HepG2 (cell line): ENCODE results near the gene NFE2. TPM values are rescaled to one million over a fixed set of nuclear protein-coding genes. Genes with fewer than 3 reads are reported as not detected.

Experiments
- BCL6 ChIP-seq: IDR thresholded peaks from 2 replicates; pipeline ENCODE4 v1.6.1; 2016; ENCODE audit warnings: missing genetic modification reagents, missing compliant biosample characterization
- FLYWCH1 ChIP-seq: sonication (generic); formaldehyde crosslinking; IDR thresholded peaks from 2 replicates; pipeline ENCODE4 v1.8.1; 2023; ENCODE audit warnings: mild to moderate bottlenecking, missing genetic modification reagents
- FOSL2 ChIP-seq: sonication (generic); formaldehyde crosslinking; IDR thresholded peaks from 2 replicates; pipeline ENCODE4 v1.4.0; 2020; ENCODE audit warnings: missing genetic modification reagents
- FOXK1 ChIP-seq: sonication (generic); formaldehyde crosslinking; IDR thresholded peaks from 2 replicates; pipeline ENCODE4 v1.4.0; 2020; ENCODE audit warnings: low read depth, missing genetic modification reagents, borderline replicate concordance
- FOXP4 ChIP-seq: sonication (generic); formaldehyde crosslinking; IDR thresholded peaks from 2 replicates; pipeline ENCODE4 v1.4.0; 2020; ENCODE audit warnings: missing genetic modification reagents
- HDAC2 ChIP-seq: sonication (generic); formaldehyde crosslinking; IDR thresholded peaks from 2 replicates; pipeline ENCODE4 v1.4.0; 2020; ENCODE audit warnings: missing genetic modification reagents
- IRF2 ChIP-seq: IDR thresholded peaks from 2 replicates; pipeline ENCODE4 v1.6.1; 2018; ENCODE audit warnings: missing genetic modification reagents, missing compliant biosample characterization
- MAF1 ChIP-seq: sonication (generic); formaldehyde crosslinking; IDR thresholded peaks from 2 replicates; pipeline ENCODE4 v1.5.0; 2020; ENCODE audit warnings: missing genetic modification reagents, borderline replicate concordance
- MAFG ChIP-seq: sonication (generic); formaldehyde crosslinking; IDR thresholded peaks from 2 replicates; pipeline ENCODE4 v1.5.1; 2020; ENCODE audit warnings: mild to moderate bottlenecking, missing genetic modification reagents
- PRMT3 ChIP-seq: sonication (generic); formaldehyde crosslinking; IDR thresholded peaks from 2 replicates; pipeline ENCODE4 v1.8.1; 2022; ENCODE audit warnings: low read depth, mild to moderate bottlenecking, moderate library complexity, missing genetic modification reagents, borderline replicate concordance
- PTBP1 ChIP-seq: fragments of 200-400 bp; formaldehyde crosslinking; IDR thresholded peaks from 2 replicates; pipeline ENCODE4 v1.6.1; 2018; ENCODE audit warnings: low read length, low read depth; ENCODE audit not compliant: poor library complexity, severe bottlenecking
- SP1 ChIP-seq, 2 experiments: fragments of 450-650 bp in 1 of 2; sonication (generic) in 1 of 2; formaldehyde crosslinking in 1 of 2; IDR thresholded peaks; 2 replicates each; pipeline versions ENCODE4 v1.4.0 to v1.6.1; 2016 to 2020; ENCODE audit warnings: missing genetic modification reagents in 1 of 2
- STAG1 ChIP-seq: sonication (generic); formaldehyde crosslinking; IDR thresholded peaks from 2 replicates; pipeline ENCODE4 v1.4.0; 2020; ENCODE audit warnings: missing genetic modification reagents
- ZFP36 ChIP-seq: fragments of 150-350 bp; IDR thresholded peaks from 2 replicates; pipeline ENCODE4 v1.6.1; 2018; ENCODE audit warnings: borderline replicate concordance, low read length, low read depth; ENCODE audit not compliant: partially characterized antibody
- ZNF557 ChIP-seq: sonication (generic); formaldehyde crosslinking; IDR thresholded peaks from 2 replicates; pipeline ENCODE4 v1.4.0; 2020; ENCODE audit warnings: missing genetic modification reagents
- ZSCAN22 ChIP-seq: sonication (generic); formaldehyde crosslinking; IDR thresholded peaks from 2 replicates; pipeline ENCODE4 v1.4.0; 2020; ENCODE audit warnings: mild to moderate bottlenecking, missing genetic modification reagents
- polyA plus RNA-seq, 8 experiments: library from polyadenylated mRNA; depleted of rRNA in 3 of 8; stranded (reverse) in 7 of 8; unstranded in 1 of 8; fragments of >200 nt; fragmentation: Illumina TruSeq in 4 of 8; extraction: Trizol in 4 of 8; gene quantifications; 2 replicates each; pipeline versions ENCODE4 v1.2.1 to v1.2.3, GENCODE V29; 2011 to 2016; ENCODE audit warnings: low read depth in 4 of 8, missing spikeins in 1 of 8, mixed read lengths in 1 of 8; ENCODE audit not compliant: insufficient read depth in 1 of 8
- total RNA-seq, 5 experiments: library from RNA; depleted of rRNA; stranded (reverse); fragments of >200 nt; fragmentation: Illumina TruSeq; extraction: Trizol; gene quantifications; 2 replicates each; pipeline ENCODE4 v1.2.3, GENCODE V29; 2016; ENCODE audit warnings: low read depth in 1 of 5
- TF ChIP-seq, protein P1 (sequence below): sonication (generic); formaldehyde crosslinking; IDR thresholded peaks from 2 replicates; pipeline ENCODE4 v1.4.0; 2020; ENCODE audit warnings: missing genetic modification reagents, borderline replicate concordance
- TF ChIP-seq, protein P2 (sequence below): sonication (generic); formaldehyde crosslinking; IDR thresholded peaks from 2 replicates; pipeline ENCODE4 v1.4.0; 2020; ENCODE audit warnings: missing genetic modification reagents
- TF ChIP-seq, protein P3 (sequence below): sonication (generic); formaldehyde crosslinking; IDR thresholded peaks from 2 replicates; pipeline ENCODE4 v1.4.0; 2020; ENCODE audit warnings: missing genetic modification reagents, mild to moderate bottlenecking, borderline replicate concordance

NFE2 gene
- total and polyA plus RNA-seq, 2 of the 13 experiments (the other 11 are each of a cell fraction or from before 2014, with no cell fraction given): 4.5 to 7.8 TPM

DNA sequence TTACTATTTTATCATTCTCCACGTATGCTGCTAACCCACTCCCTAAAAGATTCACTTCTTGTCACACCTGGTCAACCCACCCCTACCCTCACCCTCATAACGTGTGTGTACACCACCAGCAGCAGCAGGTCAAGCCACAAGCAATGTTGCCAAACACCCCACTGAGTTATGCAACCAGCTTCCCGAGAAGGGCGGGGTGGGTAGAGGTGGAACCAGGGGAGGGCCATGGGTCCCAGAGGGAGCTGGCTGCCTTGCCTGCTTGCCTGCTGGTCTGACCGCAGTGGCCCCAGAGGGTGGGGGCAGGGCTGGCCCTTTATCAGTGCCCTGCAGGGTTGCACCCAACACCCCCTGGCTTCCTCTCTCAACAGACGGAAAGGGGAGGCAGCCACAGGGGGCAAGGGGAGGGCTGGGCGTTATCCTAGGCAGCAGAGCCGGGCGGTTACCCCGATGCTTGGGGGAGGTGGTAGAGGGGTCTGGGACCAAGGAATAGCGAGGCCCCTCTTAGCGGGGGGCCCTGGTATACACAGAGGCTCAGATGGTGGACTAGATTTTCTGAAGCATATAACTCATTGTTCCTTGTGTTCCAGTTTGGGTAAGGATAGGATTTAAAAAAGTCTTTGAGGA lies 3.5 kb upstream of the NFE2 start (continued):
- TF ChIP-seq FOSL2 (peak; percentile 59), ZNF557 (CRISPR knock-in tag) (no peak), ZSCAN22 (CRISPR knock-in tag) (peak; percentile 85), FOXP4 (CRISPR knock-in tag) (peak; percentile 69), HDAC2 (CRISPR knock-in tag) (peak; percentile 69; the same call in 1 of the 2 replicates), SP1 (IDR thresholded peaks at IDR 0.05) (no peak), SP1 (CRISPR knock-in tag; IDR thresholded peaks at IDR 0.05) (peak; percentile 60), MAF1 (CRISPR knock-in tag) (peak; percentile 42; the same call in 1 of the 2 replicates), IRF2 (CRISPR knock-in tag) (peak; percentile 53; the same call in 1 of the 2 replicates), ZFP36 (no peak), BCL6 (CRISPR knock-in tag) (peak; percentile 84), PRMT3 (no peak), MAFG (CRISPR knock-in tag) (no peak), PTBP1 (peak; percentile 72), STAG1 (0 out of 2 replicates have a peak, but pooled peaks have one; percentile 7), FOXK1 (CRISPR knock-in tag) (peak; percentile 62; the same call in 1 of the 2 replicates), FLYWCH1 (no peak)
- TF ChIP-seq, protein P1, sequence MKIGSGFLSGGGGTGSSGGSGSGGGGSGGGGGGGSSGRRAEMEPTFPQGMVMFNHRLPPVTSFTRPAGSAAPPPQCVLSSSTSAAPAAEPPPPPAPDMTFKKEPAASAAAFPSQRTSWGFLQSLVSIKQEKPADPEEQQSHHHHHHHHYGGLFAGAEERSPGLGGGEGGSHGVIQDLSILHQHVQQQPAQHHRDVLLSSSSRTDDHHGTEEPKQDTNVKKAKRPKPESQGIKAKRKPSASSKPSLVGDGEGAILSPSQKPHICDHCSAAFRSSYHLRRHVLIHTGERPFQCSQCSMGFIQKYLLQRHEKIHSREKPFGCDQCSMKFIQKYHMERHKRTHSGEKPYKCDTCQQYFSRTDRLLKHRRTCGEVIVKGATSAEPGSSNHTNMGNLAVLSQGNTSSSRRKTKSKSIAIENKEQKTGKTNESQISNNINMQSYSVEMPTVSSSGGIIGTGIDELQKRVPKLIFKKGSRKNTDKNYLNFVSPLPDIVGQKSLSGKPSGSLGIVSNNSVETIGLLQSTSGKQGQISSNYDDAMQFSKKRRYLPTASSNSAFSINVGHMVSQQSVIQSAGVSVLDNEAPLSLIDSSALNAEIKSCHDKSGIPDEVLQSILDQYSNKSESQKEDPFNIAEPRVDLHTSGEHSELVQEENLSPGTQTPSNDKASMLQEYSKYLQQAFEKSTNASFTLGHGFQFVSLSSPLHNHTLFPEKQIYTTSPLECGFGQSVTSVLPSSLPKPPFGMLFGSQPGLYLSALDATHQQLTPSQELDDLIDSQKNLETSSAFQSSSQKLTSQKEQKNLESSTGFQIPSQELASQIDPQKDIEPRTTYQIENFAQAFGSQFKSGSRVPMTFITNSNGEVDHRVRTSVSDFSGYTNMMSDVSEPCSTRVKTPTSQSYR (CRISPR knock-in tag): peak; percentile 91
- TF ChIP-seq, protein P2, sequence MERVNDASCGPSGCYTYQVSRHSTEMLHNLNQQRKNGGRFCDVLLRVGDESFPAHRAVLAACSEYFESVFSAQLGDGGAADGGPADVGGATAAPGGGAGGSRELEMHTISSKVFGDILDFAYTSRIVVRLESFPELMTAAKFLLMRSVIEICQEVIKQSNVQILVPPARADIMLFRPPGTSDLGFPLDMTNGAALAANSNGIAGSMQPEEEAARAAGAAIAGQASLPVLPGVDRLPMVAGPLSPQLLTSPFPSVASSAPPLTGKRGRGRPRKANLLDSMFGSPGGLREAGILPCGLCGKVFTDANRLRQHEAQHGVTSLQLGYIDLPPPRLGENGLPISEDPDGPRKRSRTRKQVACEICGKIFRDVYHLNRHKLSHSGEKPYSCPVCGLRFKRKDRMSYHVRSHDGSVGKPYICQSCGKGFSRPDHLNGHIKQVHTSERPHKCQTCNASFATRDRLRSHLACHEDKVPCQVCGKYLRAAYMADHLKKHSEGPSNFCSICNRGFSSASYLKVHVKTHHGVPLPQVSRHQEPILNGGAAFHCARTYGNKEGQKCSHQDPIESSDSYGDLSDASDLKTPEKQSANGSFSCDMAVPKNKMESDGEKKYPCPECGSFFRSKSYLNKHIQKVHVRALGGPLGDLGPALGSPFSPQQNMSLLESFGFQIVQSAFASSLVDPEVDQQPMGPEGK (CRISPR knock-in tag): peak; percentile 95
- TF ChIP-seq, protein P3, sequence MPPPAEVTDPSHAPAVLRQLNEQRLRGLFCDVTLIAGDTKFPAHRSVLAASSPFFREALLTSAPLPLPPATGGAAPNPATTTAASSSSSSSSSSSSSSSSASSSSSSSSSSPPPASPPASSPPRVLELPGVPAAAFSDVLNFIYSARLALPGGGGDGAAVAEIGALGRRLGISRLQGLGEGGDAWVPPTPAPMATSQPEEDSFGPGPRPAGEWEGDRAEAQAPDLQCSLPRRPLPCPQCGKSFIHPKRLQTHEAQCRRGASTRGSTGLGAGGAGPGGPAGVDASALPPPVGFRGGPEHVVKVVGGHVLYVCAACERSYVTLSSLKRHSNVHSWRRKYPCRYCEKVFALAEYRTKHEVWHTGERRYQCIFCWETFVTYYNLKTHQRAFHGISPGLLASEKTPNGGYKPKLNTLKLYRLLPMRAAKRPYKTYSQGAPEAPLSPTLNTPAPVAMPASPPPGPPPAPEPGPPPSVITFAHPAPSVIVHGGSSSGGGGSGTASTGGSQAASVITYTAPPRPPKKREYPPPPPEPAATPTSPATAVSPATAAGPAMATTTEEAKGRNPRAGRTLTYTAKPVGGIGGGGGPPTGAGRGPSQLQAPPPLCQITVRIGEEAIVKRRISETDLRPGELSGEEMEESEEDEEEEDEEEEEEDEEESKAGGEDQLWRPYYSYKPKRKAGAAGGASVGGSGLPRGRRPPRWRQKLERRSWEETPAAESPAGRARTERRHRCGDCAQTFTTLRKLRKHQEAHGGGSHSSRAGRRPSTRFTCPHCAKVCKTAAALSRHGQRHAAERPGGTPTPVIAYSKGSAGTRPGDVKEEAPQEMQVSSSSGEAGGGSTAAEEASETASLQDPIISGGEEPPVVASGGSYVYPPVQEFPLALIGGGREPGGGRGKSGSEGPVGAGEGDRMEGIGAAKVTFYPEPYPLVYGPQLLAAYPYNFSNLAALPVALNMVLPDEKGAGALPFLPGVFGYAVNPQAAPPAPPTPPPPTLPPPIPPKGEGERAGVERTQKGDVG (CRISPR knock-in tag): peak; percentile 38; the same call in 1 of the 2 replicates
